AG20443 (cell line): ENCODE measurements around the gene EDDM3A.
"Not testable (repeated sequence)": the region's sequence is repeated elsewhere in the genome, so short reads cannot be mapped to it uniquely, and the experiment has no call there.

Experiments
- DNase-seq: peaks from one replicate; pipeline ENCODE4 v3.0.0; 2012; ENCODE audit warnings: low spot score, mixed read lengths

EDDM3A gene

DNA sequence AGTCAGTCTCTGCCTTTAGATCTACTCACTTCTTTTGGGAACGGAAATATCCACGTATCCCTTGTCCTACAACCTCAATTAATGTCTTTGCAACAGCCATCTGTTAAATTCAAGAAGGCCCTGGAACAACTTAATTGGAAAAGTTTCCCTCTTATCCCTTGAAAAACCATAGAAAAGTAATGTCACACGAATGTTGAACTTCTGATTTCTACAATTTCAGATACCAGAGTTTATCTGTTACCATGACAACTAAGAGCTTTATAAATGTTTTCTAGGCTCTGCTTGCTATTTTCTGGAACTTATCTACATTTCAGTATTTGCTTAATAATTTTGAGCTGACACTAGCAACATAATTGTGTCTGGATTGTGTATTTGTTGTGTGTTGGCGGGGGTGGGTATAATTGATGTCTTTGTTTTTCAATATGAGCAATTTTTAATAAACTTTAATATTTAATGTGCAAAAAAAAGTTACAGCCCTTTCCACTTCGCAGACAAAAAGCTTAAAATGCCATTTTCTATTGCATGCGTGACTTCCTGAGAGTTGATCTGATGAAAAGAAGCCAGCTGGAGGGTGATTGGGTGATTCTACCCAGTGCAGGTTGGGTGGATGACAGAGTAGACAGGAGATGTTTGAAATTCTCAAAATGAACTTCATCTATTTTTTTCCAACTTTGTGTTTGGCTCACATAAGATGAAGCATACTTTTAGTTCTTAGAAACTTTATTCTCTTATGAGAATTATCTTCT lies 11.8 kb upstream of the EDDM3A start:
- no peak for DNase-seq

DNA sequence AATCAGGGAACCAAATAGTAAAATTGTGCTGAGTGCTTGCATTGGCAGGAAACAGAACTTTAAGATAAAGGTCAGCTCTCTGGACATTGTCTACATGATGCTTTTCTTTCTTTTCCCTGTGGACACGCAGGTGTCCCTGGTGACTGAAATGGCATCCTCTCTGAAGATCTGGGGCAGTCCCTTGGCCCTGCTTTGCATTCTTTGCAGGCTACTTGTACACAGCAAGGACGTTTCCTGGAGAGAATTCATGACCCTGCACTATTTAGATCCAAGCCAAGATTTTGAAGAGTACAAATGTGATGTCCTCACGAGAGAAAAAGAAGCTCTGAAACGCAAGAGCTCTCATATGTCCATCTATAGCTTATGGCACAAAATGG lies 11.3 kb upstream of the EDDM3A start:
- no peak for DNase-seq

DNA sequence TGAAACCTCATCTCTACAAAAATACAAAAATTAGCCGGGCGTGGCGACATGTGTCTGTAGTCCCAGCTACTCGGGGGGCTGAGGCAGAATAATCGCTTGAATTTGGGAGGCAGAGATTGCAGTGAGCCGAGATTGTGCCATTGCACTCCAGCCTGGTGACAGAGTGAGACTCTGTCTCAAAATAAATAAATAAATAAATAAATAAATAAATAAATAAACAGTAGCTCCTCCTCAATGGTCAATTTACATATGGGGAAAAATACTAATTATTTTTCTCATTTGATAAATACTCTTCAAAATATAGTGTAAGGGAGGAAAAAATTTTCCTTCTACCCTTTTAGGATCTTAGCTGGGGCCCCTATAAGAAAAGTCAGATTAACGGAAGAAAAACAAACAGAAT lies 7.4 kb upstream of the EDDM3A start:
- not testable (repeated sequence) for DNase-seq

DNA sequence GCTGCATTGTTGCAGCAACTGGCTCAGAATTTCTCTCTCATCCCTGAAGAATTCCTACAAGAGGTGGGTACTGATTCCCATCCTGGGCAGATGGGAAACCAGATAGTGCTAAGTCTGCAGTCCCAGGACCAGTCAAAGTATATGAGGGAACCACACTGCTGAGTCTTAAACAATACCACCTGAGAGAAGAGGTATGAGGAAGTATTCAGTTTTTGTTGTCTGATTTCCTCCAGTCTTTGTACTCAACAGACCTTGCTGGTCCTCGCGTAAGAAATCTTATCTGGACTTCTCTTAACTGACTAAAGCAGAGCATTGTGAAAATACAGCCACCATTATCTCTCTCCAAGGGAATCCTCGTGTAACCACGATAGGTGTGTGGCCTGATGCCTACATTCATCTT lies 3.6 kb upstream of the EDDM3A start:
- DNase-seq = no peak

DNA sequence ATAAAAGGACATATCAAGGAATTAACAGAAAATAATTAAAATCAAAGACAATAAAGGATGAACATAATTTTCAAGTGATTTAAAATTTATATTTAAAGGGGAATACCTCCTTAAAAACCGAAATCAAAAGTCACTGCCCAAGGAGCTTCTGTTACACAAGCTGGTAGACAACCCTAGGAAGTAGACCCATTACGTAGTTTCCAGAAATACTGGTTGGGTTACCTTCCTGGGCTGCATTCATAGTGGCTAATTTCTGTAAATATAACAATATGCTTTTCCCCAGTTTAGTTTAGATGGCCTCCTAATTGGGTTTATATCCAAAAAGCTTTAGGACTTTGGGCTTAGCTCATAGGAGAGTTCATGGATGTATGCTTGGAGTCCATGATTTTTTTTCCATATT lies 2.1 kb upstream of the EDDM3A start:
- no peak for DNase-seq

DNA sequence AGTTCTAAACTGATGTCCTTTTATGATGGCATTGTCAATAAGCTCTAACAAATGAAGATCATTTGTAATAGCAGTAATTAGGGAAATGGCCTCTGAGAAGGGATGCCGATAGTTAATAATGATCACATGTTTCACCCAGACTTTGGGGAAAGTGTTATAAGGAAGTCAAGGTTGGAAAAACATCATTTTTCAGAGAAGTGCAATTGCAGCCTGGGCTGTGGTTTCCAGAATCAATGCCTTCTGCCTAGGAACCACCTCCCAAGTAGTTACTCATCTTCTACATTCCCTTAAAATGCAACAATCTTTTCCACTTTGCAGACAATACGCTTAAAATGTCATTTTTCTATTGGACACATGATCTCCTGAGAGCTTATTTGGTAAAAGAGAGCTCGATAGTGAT lies 879 bp downstream of the EDDM3A start:
- no peak for DNase-seq

DNA sequence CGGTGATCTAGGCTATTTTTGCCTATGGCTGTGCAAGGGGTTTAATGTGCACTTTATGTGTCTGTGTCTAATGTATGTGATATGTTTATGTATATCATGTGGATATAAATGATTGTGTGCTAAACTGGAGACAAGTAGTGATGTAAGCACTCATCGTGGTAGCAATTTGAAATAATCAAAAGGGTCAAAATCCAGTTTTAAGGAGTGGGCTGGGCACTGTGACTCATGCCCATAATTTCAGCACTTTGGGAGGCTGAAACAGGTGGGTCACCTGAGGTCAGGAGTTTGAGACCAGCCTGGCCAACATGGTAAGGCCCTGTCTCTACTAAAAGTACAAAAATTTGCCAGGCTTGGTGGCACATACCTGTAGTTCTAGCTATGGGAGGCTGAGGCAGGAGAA lies 2.8 kb downstream of the EDDM3A start:
- DNase-seq = no peak

DNA sequence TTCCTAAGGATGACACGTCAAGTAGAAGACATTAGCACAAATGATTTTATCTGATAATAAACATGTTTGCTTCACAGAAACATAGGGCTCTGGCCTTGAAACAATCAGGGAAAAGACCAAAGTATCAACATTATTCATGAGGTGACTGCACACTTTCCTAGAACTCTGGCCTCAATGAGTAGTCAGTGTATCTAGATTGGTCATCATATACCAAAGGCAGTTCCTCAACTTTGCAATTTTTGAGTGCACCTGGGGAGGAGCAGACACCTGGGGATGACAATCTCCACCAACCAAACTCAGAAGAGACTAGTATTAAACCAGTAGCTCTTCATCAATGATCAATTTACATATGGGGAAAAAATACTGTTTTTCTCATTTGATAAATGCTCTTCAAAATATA lies 4.5 kb downstream of the EDDM3A start:
- DNase-seq = no peak

DNA sequence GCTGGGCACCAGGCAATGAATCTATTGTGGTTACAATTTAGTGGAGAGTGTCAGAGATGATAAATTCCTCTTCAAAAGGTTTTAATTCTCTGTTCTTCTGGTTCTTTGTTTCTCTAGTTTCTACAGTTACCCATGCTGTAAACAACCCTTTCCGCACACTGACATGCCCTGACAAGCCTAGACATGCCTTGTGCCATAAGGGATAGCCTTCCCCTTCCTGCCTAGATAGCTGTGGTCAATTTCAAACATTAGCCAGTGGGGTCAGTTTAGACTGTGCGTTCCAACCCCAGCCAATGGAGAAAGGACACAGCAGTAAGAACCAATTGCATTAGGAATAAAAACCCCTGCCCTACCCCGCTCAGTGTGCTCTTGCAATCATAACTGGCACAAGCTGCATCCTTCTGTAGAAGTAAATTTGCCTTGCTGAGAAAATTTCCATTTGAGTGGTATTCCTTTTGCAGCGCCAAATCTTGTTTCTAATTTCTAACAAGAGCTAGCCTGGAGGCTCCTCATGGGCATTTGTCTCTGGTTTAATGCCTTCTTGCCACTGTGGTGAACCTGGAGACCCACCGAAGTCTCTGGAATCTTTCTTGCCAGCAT lies 6.4 kb downstream of the EDDM3A start:
- DNase-seq = no peak

DNA sequence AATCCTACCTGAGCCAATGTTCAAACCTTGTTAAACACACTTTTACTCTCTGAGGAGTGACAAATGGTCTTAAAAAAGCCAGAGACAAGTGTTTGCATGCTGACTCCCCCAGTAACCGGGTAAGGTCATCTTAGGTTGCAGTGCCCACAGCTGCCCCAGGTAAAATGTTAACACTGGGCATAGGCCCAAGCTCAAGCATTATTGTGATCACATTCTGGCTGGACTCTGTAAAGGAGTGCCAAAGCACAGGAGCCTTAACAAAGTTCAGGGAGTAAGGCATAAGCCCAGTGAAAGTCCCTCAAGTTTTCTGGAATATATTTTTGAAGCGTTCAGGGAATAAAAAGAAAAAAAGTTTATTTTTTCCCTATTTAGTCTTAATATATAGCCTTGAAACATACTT lies 8.6 kb downstream of the EDDM3A start:
- DNase-seq = no peak

DNA sequence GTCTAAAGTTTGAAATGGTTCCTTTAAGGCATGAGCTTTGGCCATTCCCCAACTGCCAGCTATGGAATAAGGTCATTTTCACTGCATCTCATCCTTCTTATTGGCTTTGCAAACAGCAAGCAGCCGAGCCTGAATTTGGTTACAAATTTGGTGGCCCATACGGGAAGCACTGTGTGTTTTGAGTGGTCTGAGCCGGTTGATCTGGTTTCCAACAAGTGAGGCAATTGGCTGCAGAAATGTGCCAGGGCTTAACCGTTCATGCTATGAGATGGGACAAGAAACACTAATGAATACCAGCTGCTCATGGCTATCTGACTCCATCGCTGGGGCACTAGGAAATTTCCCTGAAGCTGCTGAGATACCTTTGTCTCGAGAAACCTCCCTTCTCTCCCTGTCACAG lies 9.3 kb downstream of the EDDM3A start:
- DNase-seq = no peak

DNA sequence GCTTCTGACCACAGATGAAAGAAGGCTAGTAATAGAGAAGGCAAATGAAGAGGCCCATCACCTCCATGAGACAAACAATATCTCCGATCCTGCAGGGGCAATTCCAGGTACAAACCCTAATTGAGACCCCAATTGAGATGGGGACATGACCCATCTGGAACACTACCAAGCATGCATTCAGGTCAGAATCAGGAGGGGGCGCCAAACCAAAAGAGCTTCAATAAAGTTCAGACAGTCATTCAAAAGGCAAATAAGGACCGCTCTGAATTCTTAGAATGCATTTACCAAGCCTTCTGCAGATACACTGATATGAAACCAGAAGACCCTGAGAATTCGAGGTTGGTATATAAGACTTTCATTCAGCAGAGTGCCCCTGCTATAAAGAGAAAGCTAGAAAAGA lies 12.3 kb downstream of the EDDM3A start:
- no peak for DNase-seq

DNA sequence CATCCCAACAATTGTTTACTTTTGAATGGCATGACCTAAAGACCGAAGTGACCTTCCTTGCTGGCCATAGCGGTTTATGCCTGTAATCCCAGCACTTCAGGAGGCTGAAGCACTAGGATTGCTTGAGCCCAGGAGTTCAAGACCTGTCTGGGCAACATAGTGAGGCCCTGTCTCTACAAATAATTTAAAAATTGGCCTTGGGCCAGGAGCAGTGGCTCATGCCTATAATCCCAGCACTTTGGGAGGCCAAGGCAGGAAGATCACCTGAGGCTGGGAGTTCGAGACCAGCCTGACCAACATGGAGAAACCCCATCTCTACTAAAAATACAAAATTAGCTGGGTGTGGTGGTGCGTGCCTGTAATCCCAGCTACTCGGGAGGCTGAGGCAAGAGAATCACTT lies 13.8 kb downstream of the EDDM3A start:
- not testable (repeated sequence) for DNase-seq

DNA sequence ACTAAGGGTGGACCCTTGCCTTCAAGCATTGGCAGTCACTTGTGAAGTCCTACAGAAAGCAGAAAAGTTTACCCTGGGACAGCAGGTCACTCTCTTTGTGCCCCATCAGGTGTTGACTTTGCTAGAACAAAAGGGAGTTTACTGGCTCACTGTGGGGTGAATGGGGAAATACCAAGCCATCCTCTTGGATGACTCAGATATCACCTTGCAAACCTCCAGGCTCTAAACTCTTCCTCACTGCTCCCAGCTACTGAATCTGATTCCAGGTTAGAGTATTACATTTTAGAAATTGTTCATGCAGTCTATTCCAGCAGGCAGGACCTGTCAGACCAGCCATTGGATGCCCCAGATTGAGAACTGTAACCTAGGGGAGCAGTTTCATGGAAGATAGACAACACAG lies 15.3 kb downstream of the EDDM3A start:
- no peak for DNase-seq

DNA sequence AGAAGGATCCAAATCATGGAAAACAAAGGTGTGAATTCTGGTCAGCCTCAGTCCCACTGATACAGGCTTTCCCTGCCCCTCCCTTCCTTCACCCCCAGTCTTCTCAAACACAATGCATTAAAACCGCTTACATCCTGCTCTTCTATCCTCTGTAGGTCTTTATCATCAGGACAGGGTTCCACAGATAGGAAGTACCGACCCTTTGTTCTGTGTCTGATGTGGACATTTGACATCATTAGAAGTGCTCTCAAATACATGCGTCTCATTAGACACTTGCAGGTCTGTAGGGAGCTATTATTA lies 22.9 kb downstream of the EDDM3A start:
- DNase-seq = no peak

DNA sequence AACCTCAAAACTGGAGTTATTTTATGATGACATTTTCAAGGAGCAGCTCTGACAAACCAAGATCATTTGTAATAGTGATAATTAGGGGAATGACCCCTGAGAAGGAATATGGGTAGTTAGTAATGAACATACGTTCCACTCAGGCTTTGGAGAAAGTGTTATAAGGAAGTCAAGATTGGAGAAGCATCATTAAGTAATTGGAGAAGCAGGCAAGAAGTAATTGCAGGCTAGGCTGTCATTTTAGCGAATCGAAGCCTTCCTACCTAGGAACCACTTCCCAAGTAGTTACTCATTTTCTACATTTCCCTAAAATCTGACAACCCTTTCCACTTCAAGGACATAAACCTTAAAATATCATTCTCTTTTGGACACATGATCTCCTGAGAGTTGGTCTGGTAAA lies 23.7 kb downstream of the EDDM3A start:
- no peak for DNase-seq

DNA sequence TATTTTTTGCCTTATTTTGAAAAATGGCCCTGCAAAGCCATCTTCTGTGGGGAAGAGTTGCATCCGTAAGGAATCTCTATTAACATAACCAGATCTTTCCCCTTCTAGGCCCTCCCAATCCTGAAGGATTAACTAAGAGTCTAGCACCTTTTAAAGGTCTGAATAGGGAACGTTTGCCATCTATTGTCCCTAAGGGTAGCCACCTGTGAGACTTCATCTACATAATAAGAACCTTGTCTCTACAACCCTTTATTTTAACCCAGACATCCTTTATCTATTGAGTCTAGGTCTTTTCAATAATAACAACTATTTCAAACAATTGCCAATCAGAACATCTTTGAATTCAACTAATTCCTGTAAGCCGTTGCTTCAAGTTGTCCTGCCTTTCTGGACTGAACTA lies 27.0 kb downstream of the EDDM3A start:
- no peak for DNase-seq

DNA sequence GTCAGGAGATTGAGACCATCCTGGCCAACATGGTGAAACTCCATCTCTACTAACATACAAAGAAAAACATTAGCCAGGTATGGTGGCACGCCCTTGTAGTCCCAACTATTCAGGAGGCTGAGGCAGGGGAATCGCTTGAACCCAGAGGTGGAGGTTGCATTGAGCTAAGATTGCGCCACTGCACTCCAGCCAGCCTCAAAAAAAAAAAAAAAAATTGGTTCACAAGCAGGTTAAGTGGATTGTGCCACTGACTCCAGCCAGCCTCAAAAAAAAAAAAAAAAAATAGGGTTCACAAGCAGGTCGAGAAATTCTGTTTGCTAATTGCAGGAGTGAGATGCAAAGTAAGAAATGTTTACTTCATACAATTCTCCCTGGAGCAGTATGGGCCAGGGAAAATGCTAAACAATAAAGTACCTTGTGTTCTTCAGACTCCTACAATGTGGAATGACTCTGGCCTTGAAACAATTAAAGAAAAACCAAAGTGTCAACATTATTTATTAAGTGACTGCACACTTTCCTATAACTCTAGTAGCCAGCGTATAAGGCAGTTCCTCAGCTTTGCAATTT lies 28.7 kb downstream of the EDDM3A start:
- no peak for DNase-seq

DNA sequence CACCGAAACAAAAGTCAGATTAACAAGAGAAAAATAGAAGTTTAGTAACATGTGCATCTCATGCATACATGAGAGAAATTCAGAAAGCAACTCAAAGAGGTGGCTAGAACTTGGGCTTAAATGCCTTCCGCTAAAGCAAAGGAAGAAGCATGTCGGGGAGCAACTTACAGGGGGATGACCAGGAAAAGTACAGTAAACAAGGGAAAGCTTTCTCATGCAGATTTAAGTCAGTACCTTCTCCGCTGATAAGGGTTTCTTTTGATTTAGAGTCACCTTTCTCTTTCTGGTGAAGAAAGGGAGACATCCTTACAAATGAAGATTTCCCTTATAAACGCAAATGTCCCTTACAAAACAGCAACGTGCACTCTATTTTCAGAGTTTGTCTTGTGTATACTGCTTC lies 29.4 kb downstream of the EDDM3A start:
- DNase-seq = no peak

DNA sequence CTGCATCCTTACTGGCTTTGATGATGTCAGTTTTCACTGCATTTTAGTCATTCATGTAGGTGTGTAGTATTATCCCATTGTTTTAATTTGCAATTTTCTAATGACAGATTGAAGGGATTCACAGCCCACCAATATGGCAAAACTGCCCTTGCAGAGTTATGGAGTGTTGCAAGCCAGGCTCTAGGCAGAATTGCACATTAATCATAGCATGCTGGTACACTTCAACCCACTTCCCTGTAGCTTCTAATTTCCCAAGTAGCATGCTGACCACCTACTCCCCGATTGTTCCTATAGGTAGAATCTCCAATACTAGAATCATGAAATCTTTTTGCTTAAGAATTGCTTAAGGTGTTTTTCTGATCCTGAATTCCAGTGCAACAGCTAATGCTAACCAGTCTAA lies 30.2 kb downstream of the EDDM3A start:
- no peak for DNase-seq

DNA sequence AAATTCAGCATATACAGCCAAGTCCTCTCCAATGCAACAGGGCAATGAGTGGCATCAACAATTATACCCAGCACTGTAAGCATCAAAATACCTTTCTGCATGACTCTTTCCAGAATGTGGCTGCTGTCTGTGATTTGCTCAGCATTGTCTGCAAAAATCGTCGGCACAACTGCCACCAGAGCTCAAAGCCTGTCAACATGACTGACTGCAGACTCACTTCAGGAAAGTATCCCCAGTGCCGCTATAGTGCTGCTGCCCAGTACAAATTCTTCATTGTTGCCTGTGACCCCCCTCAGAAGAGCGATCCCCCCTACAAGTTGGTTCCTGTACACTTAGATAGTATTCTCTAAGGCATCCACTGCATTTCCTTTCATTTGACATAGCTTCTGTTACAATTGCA lies 36.1 kb downstream of the EDDM3A start:
- no peak for DNase-seq

DNA sequence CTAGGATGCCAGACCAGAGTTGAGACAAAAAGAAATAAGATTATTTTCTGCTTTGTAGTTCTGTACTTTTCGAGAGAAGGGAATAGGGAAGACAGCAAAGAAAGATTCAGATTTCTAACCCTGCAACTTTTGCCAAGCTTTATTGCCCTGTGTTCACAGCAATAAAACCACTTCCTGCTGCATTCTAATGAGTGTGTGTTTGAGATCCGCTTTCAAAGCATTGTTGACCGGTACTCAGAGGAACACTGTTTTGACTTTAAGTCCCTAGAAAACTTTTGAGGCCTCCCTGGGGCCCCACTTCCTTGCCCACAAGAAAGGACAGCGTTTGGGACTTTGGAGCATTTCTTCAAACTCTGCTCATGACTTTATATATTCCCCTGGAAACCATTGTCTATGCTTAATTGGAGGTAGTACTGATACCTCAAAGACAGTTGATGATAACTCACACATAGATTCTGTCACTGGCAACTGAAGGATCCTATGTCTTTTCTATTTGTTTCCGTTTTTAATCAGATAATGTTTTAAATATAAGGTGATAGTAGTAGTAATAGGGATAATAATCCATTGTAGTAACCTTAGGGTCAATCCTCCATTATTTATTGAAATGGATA lies 36.7 kb downstream of the EDDM3A start:
- no peak for DNase-seq

DNA sequence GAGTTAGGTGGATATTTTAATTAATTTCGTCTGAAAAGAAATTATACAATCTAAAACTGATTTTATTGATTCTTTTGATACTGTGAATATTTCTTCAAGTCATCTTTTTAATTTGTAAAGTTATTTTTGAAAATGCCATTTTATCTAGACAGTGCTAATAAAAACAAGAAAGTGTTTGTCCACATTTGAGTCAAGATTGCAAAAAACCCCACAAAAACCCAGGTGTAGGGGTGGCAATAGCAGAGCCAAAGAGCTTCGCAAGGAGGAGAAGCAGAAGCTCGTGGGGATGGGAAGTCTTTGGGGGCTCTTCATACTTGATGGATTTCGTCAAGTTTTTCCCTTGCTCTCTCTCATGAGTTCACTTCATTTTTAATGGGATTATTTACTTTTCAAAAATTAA lies 41.3 kb downstream of the EDDM3A start:
- no peak for DNase-seq
